D721Med (cell line): ENCODE data around the gene NDST3.

Experiments
- DNase-seq: peaks from one replicate; pipeline ENCODE4 v3.0.0; 2011; ENCODE audit warnings: low spot score; ENCODE audit not compliant: insufficient read length
- FAIRE-seq: peaks from 2 replicates; lab custom pipeline; 2011; peaks lifted over from hg19 to GRCh38; lab: Jason Lieb, UNC
- TF ChIP-seq, protein P1 (sequence below): IDR thresholded peaks from 2 replicates; pipeline ENCODE4 v1.5.1; 2012; ENCODE audit warnings: mild to moderate bottlenecking, control low read depth; ENCODE audit not compliant: insufficient read depth; ENCODE audit errors: missing control alignments

NDST3 gene

GRCh38 chr4:118034053-118034785, at the start of gene NDST3:
TSS of gene NDST3 (plus strand) at chr4:118034486. CDS start at chr4:118053911, 19,425 bp downstream.
- TF ChIP-seq, protein P1, sequence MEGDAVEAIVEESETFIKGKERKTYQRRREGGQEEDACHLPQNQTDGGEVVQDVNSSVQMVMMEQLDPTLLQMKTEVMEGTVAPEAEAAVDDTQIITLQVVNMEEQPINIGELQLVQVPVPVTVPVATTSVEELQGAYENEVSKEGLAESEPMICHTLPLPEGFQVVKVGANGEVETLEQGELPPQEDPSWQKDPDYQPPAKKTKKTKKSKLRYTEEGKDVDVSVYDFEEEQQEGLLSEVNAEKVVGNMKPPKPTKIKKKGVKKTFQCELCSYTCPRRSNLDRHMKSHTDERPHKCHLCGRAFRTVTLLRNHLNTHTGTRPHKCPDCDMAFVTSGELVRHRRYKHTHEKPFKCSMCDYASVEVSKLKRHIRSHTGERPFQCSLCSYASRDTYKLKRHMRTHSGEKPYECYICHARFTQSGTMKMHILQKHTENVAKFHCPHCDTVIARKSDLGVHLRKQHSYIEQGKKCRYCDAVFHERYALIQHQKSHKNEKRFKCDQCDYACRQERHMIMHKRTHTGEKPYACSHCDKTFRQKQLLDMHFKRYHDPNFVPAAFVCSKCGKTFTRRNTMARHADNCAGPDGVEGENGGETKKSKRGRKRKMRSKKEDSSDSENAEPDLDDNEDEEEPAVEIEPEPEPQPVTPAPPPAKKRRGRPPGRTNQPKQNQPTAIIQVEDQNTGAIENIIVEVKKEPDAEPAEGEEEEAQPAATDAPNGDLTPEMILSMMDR: peak; percentile 97
- DNase-seq: peak; percentile 76
- peak; percentile 92 for FAIRE-seq

- DNase-seq (no peak), FAIRE-seq (no peak)
- TF ChIP-seq, protein P1: no peak
Observed at GRCh38 chr4:117986321-117986720, 48.0 kb upstream of the NDST3 start.

DNA sequence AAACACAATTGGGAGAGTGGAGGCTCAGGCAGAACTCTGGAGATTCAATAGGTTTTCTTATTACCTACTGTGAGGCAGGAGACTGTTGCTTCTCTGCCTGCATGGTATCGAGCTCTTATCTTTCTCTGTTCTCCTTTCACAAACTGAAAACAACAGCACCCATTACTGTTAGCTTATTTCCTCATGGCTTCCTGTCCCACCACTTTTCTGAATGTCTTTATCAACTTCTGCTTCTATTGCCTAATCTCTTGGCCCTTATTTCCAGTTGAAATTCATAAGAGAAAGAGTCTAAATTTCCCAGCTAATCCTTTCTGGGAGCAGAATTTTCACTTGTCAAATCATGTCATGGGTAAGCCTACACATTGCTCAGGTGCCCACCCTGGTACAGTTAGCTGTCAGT, 46.8 kb upstream of the NDST3 start:
- DNase-seq (no peak), FAIRE-seq (no peak)
- TF ChIP-seq, protein P1: no peak

GRCh38 chr4:117996891-117997290, 37.4 kb upstream of the NDST3 start:
- FAIRE-seq: no peak
- TF ChIP-seq, protein P1: no peak
- no peak for DNase-seq

DNA sequence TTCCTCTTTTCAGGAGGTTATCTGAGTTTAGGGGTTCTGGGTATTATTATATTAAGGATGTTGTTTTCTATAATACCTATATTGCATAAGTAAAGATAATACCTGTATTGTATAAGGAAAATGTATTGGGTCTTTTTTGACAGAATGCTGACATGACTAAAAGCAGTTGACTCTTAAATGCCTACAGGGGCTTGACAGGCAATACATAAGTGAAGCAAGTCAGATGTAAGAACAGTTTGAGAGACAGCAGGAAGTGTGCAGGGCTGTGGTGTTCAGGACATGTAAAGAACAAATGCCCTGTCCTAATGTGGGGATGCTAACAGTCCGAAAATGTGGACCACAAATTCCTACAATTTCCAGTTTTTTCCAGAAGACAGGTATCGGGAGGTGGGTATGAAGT, 30.2 kb upstream of the NDST3 start:
- TF ChIP-seq, protein P1: no peak
- FAIRE-seq (no peak), DNase-seq (no peak)

- DNase-seq (no peak), FAIRE-seq (no peak)
- TF ChIP-seq, protein P1: no peak
Observed at GRCh38 chr4:118005883-118006282, 28.4 kb upstream of the NDST3 start.

- no peak for FAIRE-seq
- DNase-seq: no peak
- TF ChIP-seq, protein P1: no peak
Observed at GRCh38 chr4:118012142-118012541, 22.1 kb upstream of the NDST3 start.
